Muscle of arm (tissue), 12 donors: ENCODE measurements around the gene CRYBG1. TPM values are rescaled to one million over a fixed set of nuclear protein-coding genes. Genes with fewer than 3 reads are reported as not detected.

Experiments used
- polyA plus RNA-seq, 12 donors: library from polyadenylated mRNA; unstranded; fragments of 120-200 nt; gene quantifications; one replicate each; pipeline ENCODE4 v1.2.1, GENCODE V29; 2013; ENCODE audit not compliant: insufficient read length in 12 of 12

The CRYBG1 gene
- polyA plus RNA-seq, 12 donors: 2.1 to 14.0 (median 3.2) TPM; not detected in 1

Other genes with a start within 250 kb of the CRYBG1 start
- gene ATG5, start 35.0 kb upstream of the CRYBG1 start, polyA plus RNA-seq: 10 to 100 TPM in 11 of 12 donors, not detected in 1; 20.7 to 37.2 (median 29.0) TPM